HG03196 (cell line): ENCODE results near the gene PTPN14.
"Not testable (repeated sequence)": the region's sequence is repeated elsewhere in the genome, so short reads cannot be mapped to it uniquely, and the experiment has no call there.

Experiments used
- ATAC-seq: cut with Tn5 transposase; IDR thresholded peaks from one replicate; pipeline ENCODE4 v1.9.1; 2021; ENCODE audit not compliant: unreplicated experiment

PTPN14 gene

DNA sequence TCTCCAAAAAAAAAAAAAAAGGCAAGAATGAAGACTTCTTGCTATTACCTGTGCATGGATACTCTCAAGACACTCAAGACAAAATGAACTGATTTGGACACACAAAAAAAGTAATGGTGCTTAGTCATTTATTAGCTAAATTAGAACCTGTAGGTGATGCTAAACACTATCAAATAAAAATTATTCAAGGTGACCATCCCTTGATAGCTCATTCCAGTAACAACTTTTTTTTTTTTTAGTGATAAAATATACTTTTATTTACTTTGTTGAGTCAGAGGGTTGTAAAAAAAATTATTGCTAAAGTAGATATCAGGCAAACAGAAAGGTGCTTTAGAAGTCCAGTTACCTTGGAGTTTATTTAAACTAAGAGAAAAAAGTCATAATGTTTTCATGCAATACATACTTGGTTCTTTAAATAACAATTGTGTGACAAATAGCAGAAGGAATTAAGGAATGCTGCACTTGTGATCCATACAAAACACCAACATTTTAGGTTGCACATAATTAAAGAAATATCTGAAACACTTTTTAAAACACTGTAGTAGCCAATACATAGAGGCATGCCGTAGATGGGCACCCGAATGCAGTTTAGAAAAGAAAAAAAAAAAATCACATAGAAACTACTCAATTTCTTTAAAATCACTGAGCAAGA, 69.3 kb downstream of the PTPN14 start:
- ATAC-seq: not testable (repeated sequence)

- ATAC-seq: no peak
Measured at GRCh38 chr1:214476986-214477870, 74.2 kb downstream of the PTPN14 start.

GRCh38 chr1:214476229-214476985, 75.0 kb downstream of the PTPN14 start:
- ATAC-seq: no peak

DNA sequence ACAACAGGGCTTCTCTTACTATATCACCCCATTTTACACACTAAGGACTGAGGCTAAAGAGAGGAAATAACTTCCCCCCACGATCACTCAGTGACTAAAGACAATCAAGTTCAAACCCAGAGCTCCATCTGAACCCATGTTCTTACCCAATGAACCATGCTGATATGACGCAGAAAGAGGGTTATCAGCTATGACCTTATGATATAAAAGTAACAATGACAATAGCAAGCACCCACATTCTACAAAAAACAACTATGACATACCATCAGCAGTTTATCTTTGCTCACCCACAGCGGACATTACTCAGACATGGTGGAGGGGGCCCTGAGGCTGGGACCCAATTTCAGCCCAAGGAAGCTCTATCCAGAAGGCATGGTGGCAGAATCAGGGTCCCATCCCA, 75.7 kb downstream of the PTPN14 start:
- no peak for ATAC-seq

- ATAC-seq: no peak
Measured at GRCh38 chr1:214475331-214475730, 76.1 kb downstream of the PTPN14 start.

- no peak for ATAC-seq
Measured at GRCh38 chr1:214474467-214474866, 76.9 kb downstream of the PTPN14 start.

GRCh38 chr1:214473862-214474261, 77.5 kb downstream of the PTPN14 start:
- no peak for ATAC-seq

- no peak for ATAC-seq
Measured at GRCh38 chr1:214473387-214473786, 78.0 kb downstream of the PTPN14 start.

- no peak for ATAC-seq
Measured at GRCh38 chr1:214472364-214472763, 79.0 kb downstream of the PTPN14 start.

DNA sequence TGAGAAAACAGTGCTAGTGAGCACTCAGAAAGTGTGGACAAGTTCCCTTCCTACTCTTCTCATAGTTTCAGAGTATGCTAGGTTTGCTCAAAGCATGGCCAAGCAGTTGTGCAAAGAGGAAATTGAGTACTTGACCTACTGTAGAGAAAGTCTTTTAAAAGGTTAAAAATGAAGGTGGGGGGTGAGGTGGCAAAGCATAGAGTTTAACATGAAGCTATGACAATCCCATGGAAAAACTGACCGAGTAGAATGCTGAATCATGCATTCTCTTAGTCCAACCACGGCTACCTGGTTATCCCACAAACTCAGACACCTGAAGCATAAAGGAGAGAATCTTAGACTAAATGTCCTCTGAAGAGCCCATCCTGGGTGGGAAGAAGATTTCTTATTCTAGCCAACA, 79.9 kb downstream of the PTPN14 start:
- no peak for ATAC-seq

DNA sequence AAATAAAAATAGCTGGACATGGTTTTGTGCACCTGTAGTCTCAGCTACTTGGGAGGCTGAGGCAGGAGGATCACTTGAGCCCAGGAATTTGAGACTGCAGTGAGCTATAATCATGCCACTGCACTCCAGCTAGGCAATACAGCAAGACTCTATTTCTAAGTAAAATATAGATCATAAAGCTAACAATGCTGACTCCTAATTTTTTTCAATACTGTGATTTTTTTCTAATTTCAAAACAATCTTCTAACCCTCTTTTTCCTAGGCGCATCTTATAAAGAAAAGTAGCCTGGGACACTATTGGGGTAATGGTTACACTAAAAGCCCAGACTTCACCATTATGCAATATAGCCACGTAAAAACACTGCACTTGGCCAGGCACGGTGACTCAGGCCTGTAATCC, 81.3 kb downstream of the PTPN14 start:
- no peak for ATAC-seq

DNA sequence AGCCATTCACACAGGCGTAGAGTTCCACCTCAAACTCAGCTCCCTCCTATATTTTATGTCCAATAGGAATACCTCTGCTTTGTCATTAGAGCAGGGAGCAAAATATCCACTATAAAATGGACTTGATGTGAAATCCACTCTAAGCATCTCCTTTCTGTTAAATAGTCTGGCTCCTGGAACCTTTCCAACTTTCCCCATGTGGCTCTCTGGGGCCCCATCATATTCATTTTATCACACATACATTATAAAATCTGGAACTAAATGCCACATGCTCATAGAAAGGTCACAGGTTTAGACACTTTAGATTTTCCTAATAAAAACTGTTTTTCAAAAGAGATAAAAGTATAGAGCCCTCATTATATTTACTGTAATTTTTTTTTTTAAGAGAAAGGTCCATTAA, 82.1 kb downstream of the PTPN14 start:
- no peak for ATAC-seq

DNA sequence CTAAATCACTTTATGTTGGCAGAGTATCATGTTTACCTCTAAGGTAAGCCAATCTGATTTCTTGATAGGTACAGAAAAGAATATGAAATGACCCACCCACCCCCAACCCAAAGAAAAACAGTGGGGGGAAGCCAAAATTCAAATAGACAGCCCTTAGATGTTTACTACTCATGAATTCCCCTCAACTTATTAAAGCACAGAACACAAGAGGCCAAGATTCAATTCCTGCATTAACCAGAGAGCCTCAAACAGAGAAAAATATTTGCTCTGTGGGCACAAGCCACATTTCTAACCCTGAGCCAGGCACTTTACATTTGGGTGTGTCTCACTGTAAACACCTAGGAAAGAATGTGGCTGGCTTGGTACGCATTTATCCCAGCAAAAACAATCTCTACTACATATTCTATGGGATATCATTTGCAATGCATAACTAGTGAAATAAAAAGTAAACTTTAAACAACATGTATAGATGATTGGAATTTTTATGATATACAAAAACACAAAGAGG, 84.3 kb downstream of the PTPN14 start:
- no peak for ATAC-seq

DNA sequence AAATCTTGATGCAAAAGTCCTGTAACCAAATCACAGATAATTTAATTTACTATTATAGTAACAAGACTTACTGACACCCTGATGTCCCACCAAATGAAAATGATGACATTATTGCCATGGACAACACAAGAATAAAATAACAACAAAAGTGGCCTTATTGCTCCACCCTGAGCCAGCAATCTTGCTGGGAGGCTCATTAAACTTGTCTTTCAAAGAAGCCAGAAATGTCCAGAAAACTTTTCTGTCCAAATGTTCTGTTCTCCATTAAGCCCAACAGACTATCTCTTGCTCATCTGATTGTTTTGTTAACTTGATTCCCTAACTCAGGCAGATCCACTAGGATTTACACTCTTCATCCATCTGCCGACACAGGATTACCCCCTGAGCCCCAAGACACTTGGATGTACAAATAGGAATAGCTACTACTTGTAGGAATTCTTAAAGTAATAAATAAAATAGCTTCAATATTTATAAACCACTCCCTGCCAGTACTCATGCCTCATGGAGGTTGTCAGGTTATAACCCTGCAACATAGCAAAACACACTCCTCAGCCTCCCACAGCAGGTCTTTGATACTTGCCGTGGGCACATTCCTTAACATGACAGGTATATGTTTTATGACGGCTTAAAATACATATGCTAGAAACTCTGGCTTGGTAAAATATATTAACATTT, 84.9 kb downstream of the PTPN14 start:
- ATAC-seq: no peak

- ATAC-seq: no peak
Measured at GRCh38 chr1:214464445-214465287, 86.7 kb downstream of the PTPN14 start.

DNA sequence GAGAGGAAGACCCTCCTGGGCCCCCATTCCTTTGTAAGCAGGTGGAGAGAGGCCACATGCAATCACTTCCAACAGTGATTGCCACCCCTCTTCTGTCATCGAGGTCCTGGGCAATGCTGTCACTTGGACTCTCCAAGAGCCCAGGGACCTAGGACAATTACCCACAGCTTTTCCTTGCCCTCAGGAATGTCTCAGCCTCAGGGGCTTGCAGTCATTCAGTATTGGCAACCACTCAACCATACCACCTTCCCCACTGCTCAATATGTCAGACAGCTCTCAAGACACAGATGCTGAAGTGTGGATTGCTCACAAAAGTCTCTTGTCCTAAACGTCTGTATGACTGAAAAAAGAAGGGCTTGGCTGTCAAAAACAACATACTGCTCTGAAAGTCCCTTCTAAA, 87.8 kb downstream of the PTPN14 start:
- ATAC-seq: no peak

- ATAC-seq: no peak
Measured at GRCh38 chr1:214462882-214463281, 88.5 kb downstream of the PTPN14 start.

DNA sequence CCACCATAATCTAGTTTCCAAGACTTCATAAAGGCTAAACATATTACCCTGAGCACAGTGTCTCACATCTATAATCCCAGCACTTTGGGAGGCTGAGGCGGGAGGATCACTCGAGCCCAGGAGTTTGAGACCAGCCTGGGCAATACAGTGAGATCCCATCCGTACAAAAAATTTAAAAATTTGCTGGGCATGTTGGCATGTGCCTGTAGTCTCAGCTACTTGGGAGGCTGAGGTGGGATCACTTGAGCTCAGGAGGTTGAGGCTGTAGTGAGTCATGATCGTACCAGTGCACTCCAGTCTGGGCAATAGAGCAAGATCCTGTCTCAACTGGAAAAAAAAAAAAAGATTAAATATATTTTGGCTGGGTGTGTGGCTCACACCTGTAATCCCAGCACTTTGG, 90.1 kb downstream of the PTPN14 start:
- no peak for ATAC-seq

GRCh38 chr1:214460304-214460916, 91.0 kb downstream of the PTPN14 start:
- ATAC-seq: no peak

- no peak for ATAC-seq
Measured at GRCh38 chr1:214459895-214460294, 91.5 kb downstream of the PTPN14 start.
